H1 (cell line): Measurements from ENCODE around the gene LCE1D. TPM values are rescaled to one million over a fixed set of nuclear protein-coding genes. Genes with fewer than 3 reads are reported as not detected.

Experiments used
- CTBP2 ChIP-seq: IDR thresholded peaks from 2 replicates; pipeline ENCODE4 v1.7.0; 2011; ENCODE audit warnings: borderline replicate concordance, mild to moderate bottlenecking, moderate library complexity, mixed read lengths, low read length; ENCODE audit not compliant: insufficient read depth, insufficient read length
- EZH2 ChIP-seq: fragments of 200-600 bp; sonication (generic); IDR thresholded peaks from 2 replicates; pipeline ENCODE4 v1.7.1; 2012; ENCODE audit warnings: low read depth, mild to moderate bottlenecking, moderate library complexity, low read length, inconsistent platforms; ENCODE audit not compliant: severe bottlenecking
- NANOG ChIP-seq: IDR thresholded peaks from 2 replicates; pipeline ENCODE4 v1.6.1; 2011; ENCODE audit warnings: low read length, low read depth, mild to moderate bottlenecking, inconsistent platforms; ENCODE audit not compliant: insufficient read depth, poor library complexity, severe bottlenecking
- RXRA ChIP-seq: IDR thresholded peaks from 2 replicates; pipeline ENCODE4 v1.6.1; 2011; ENCODE audit warnings: low read depth, mild to moderate bottlenecking, low read length, moderate library complexity; ENCODE audit not compliant: insufficient read depth
- SIX5 ChIP-seq: IDR thresholded peaks from 2 replicates; pipeline ENCODE4 v1.6.1; 2011; ENCODE audit warnings: mild to moderate bottlenecking, low read depth, low read length
- SP2 ChIP-seq: IDR thresholded peaks from 2 replicates; pipeline ENCODE4 v1.6.1; 2012; ENCODE audit warnings: mild to moderate bottlenecking, low read length, inconsistent platforms
- polyA plus RNA-seq, 7 experiments: library from polyadenylated mRNA; depleted of rRNA in 3 of 7; stranded (reverse) in 5 of 7; unstranded in 2 of 7; fragments of >200 nt in 5 of 7; fragments of 200-250 nt in 2 of 7; gene quantifications; 1 replicate in 5 of 7; 2 replicates in 1 of 7; 4 replicates in 1 of 7; pipeline versions ENCODE4 v1.2.1 to v1.2.3, GENCODE V29; 2011 to 2013; ENCODE audit warnings: missing spikeins in 2 of 7, mixed read lengths in 2 of 7
- total RNA-seq: library from RNA; stranded (reverse); fragmentation: NEBNext Ultra II Directional; extraction: Animal tissue kit (Norgen Biotek cat#: 25700); gene quantifications from 2 replicates; pipeline ENCODE4 v1.2.1, GENCODE V29; 2021
- TF ChIP-seq, protein P1 (sequence below): fragments of 300-600 bp; sonication (generic); IDR thresholded peaks from 2 replicates; pipeline ENCODE4 v1.7.1; 2012; ENCODE audit warnings: low read length, moderate library complexity, mild to moderate bottlenecking, inconsistent platforms; ENCODE audit not compliant: insufficient replicate concordance
- TF ChIP-seq, protein P2 (sequence below), 3 experiments: IDR thresholded peaks; 1 replicate in 2 of 3; 2 replicates in 1 of 3; pipeline versions ENCODE4 v1.5.1 to v1.6.1; 2011; ENCODE audit warnings: low read length in 3 of 3, mild to moderate bottlenecking in 3 of 3, inconsistent platforms in 2 of 3, low read depth in 1 of 3, moderate library complexity in 1 of 3; ENCODE audit not compliant: insufficient read depth in 1 of 3; ENCODE audit errors: control extremely low read depth in 1 of 3

LCE1D gene
- total and polyA plus RNA-seq, 2 of the 8 experiments (the other 6 are each of a cell fraction or from before 2014, with no cell fraction given), result not detected

DNA sequence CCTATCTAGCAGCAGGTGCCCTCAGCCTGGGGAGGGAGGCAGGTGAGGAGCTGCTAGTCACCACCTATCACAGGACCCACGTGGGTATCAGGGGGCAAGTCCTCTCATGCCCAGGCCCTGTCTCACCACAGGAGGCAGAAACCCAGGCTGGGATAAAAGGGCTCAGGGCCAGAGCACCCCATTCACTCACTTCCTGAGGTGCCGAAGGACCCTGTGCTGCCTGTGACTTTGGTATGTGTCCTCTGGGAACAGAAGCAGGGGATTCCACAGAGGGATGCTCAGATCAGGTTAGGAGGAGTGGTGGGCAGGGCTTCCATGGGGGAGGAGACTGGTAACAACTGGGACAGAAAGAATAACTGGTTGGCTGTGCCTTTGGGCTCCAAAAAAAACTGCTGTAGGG, 10.4 kb upstream of the LCE1D start, which contains the start of gene LCE1E (continued):
- TF ChIP-seq, protein P1, sequence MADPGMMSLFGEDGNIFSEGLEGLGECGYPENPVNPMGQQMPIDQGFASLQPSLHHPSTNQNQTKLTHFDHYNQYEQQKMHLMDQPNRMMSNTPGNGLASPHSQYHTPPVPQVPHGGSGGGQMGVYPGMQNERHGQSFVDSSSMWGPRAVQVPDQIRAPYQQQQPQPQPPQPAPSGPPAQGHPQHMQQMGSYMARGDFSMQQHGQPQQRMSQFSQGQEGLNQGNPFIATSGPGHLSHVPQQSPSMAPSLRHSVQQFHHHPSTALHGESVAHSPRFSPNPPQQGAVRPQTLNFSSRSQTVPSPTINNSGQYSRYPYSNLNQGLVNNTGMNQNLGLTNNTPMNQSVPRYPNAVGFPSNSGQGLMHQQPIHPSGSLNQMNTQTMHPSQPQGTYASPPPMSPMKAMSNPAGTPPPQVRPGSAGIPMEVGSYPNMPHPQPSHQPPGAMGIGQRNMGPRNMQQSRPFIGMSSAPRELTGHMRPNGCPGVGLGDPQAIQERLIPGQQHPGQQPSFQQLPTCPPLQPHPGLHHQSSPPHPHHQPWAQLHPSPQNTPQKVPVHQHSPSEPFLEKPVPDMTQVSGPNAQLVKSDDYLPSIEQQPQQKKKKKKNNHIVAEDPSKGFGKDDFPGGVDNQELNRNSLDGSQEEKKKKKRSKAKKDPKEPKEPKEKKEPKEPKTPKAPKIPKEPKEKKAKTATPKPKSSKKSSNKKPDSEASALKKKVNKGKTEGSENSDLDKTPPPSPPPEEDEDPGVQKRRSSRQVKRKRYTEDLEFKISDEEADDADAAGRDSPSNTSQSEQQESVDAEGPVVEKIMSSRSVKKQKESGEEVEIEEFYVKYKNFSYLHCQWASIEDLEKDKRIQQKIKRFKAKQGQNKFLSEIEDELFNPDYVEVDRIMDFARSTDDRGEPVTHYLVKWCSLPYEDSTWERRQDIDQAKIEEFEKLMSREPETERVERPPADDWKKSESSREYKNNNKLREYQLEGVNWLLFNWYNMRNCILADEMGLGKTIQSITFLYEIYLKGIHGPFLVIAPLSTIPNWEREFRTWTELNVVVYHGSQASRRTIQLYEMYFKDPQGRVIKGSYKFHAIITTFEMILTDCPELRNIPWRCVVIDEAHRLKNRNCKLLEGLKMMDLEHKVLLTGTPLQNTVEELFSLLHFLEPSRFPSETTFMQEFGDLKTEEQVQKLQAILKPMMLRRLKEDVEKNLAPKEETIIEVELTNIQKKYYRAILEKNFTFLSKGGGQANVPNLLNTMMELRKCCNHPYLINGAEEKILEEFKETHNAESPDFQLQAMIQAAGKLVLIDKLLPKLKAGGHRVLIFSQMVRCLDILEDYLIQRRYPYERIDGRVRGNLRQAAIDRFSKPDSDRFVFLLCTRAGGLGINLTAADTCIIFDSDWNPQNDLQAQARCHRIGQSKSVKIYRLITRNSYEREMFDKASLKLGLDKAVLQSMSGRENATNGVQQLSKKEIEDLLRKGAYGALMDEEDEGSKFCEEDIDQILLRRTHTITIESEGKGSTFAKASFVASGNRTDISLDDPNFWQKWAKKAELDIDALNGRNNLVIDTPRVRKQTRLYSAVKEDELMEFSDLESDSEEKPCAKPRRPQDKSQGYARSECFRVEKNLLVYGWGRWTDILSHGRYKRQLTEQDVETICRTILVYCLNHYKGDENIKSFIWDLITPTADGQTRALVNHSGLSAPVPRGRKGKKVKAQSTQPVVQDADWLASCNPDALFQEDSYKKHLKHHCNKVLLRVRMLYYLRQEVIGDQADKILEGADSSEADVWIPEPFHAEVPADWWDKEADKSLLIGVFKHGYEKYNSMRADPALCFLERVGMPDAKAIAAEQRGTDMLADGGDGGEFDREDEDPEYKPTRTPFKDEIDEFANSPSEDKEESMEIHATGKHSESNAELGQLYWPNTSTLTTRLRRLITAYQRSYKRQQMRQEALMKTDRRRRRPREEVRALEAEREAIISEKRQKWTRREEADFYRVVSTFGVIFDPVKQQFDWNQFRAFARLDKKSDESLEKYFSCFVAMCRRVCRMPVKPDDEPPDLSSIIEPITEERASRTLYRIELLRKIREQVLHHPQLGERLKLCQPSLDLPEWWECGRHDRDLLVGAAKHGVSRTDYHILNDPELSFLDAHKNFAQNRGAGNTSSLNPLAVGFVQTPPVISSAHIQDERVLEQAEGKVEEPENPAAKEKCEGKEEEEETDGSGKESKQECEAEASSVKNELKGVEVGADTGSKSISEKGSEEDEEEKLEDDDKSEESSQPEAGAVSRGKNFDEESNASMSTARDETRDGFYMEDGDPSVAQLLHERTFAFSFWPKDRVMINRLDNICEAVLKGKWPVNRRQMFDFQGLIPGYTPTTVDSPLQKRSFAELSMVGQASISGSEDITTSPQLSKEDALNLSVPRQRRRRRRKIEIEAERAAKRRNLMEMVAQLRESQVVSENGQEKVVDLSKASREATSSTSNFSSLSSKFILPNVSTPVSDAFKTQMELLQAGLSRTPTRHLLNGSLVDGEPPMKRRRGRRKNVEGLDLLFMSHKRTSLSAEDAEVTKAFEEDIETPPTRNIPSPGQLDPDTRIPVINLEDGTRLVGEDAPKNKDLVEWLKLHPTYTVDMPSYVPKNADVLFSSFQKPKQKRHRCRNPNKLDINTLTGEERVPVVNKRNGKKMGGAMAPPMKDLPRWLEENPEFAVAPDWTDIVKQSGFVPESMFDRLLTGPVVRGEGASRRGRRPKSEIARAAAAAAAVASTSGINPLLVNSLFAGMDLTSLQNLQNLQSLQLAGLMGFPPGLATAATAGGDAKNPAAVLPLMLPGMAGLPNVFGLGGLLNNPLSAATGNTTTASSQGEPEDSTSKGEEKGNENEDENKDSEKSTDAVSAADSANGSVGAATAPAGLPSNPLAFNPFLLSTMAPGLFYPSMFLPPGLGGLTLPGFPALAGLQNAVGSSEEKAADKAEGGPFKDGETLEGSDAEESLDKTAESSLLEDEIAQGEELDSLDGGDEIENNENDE, result no peak
- no peak for TF ChIP-seq RXRA
- TF ChIP-seq SP2, result no peak
- TF ChIP-seq, protein P2, sequence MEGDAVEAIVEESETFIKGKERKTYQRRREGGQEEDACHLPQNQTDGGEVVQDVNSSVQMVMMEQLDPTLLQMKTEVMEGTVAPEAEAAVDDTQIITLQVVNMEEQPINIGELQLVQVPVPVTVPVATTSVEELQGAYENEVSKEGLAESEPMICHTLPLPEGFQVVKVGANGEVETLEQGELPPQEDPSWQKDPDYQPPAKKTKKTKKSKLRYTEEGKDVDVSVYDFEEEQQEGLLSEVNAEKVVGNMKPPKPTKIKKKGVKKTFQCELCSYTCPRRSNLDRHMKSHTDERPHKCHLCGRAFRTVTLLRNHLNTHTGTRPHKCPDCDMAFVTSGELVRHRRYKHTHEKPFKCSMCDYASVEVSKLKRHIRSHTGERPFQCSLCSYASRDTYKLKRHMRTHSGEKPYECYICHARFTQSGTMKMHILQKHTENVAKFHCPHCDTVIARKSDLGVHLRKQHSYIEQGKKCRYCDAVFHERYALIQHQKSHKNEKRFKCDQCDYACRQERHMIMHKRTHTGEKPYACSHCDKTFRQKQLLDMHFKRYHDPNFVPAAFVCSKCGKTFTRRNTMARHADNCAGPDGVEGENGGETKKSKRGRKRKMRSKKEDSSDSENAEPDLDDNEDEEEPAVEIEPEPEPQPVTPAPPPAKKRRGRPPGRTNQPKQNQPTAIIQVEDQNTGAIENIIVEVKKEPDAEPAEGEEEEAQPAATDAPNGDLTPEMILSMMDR (IDR thresholded peaks at IDR 0.05; ENCODE audit: control extremely low read depth in 1 of 3, insufficient read depth in 1 of 3, low read depth in 1 of 3, low read length in 3 of 3), result no peak
- TF ChIP-seq SIX5, result no peak
- TF ChIP-seq EZH2, result no peak
- no peak for TF ChIP-seq CTBP2
- TF ChIP-seq NANOG, result no peak
